Astrocyte of the spinal cord (primary cell): ENCODE data around the gene TRAIP.

ENCODE experiments used
- DNase-seq: peaks from one replicate; pipeline ENCODE4 v3.0.0; 2011; ENCODE audit warnings: low read depth, low spot score
- H3K4me3 ChIP-seq: 2 replicates; pipeline ENCODE4 v1.5.1; 2011; ENCODE audit warnings: low read depth, mild to moderate bottlenecking, low read length, moderate library complexity
- CTCF ChIP-seq: IDR thresholded peaks from 2 replicates; pipeline ENCODE4 v1.5.1; 2012; ENCODE audit warnings: low read depth, mild to moderate bottlenecking, low read length, inconsistent platforms
- in situ Hi-C: cut with HindIII; loops from 2 replicates; pipeline ENCODE4 v1.10.0; 2017; ENCODE audit warnings: low sequenced_read_pairs

The TRAIP gene

DNA sequence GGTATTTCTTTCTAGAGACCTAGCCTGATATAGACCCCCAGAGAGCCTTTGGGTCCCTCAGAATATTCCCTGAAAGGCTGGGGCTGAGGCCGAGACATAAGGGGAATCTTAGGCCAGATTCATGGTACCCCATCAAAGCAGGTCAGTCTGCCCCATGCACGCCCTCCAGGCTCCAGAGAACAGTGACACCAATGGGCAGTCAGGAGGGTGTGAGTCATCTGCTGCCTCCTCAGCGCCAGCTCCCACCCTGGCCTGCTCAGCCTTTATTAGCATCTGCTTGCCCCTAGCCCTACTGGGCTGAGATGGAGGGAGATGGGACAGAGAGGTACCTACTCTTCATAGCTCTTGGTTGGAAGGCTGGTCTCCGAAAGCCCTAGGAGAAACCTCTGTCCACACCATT is 27.6 kb upstream of the TRAIP start:
- no peak for TF ChIP-seq CTCF
- DNase-seq = no peak
- H3K4me3 ChIP-seq = no peak overlapping the region
- in situ Hi-C loops = no loop called here

DNA sequence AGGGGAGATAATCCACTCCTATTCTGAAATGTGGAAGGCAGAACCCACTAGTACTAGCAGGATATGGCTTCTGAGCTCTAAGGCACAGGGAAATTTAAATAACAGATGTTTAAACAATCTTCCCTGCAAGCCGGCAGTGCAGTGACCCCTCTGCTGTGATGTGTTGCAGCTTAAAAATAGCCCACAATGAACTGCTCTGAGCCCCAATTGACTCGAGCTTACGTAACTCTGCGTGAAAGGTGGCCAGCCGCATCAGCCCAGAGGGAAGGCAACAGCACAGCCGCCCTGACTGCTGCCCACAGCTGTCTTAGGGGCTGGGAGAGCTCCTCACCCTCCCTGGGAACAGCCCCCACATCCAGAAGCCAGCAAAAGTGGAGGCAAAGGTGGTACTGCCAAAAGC is 25.8 kb upstream of the TRAIP start:
- TF ChIP-seq CTCF = no peak
- DNase-seq = no peak
- H3K4me3 ChIP-seq = no peak overlapping the region
- in situ Hi-C loops = no loop called here

GRCh38 chr3:49880581-49881315 is 24.4 kb upstream of the TRAIP start:
- DNase-seq = no peak
- no peak for TF ChIP-seq CTCF
- in situ Hi-C loops = no loop called here
- H3K4me3 ChIP-seq = no peak overlapping the region

GRCh38 chr3:49879721-49880120 is 23.4 kb upstream of the TRAIP start:
- H3K4me3 ChIP-seq = no peak overlapping the region
- no peak for DNase-seq
- TF ChIP-seq CTCF = no peak
- in situ Hi-C loops = no loop called here

DNA sequence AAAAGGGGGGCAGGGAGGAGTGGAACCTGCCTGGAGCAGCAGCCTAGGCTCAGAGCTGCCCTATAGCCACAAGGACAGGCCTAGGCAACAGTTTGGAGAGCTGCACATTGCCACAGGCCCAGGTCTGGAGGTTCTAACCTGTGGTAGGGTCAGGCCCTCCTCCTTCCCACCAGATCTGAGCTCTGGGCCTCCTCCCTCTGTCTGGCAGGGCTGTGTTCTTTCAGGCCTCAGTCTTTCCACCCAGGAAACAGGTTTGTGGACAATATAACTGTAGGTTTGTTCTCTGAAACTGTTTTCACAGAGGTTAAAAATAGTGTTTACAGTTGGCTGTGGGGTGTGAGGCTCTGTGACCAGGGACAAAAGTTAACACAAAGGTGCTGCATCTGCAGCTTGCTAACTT is 22.3 kb upstream of the TRAIP start:
- no peak overlapping the region for H3K4me3 ChIP-seq
- no peak for DNase-seq
- no peak for TF ChIP-seq CTCF
- in situ Hi-C loops = no loop called here

- no peak for DNase-seq
- in situ Hi-C loops = no loop called here
- no peak for TF ChIP-seq CTCF
- H3K4me3 ChIP-seq = no peak overlapping the region
Measured at GRCh38 chr3:49877716-49878115, 21.4 kb upstream of the TRAIP start.
